ENCODE data around the gene SSR2. TPM values are rescaled to one million over a fixed set of nuclear protein-coding genes. Genes with fewer than 3 reads are reported as not detected.

Gene SSR2
- total RNA-seq, 1 donor from 2014 or later: 236 TPM

- H3K27me3 ChIP-seq (ENCODE audit: insufficient read depth, low read length): no peaks in the 10 kb centered on the region
- H3K4me1 Mint-ChIP-seq (ENCODE audit: low read depth, unreplicated experiment): peaks cover 16% of the 10 kb centered on the region
- no peaks in the 10 kb centered on the region for H3K36me3 ChIP-seq (ENCODE audit: insufficient read depth, low read length)
- H3K9me3 Mint-ChIP-seq (ENCODE audit: unreplicated experiment): peaks cover 2% of the 10 kb centered on the region
- H3K4me3 Mint-ChIP-seq (ENCODE audit: unreplicated experiment): no peak overlapping the region
- peaks cover 2% of the 10 kb centered on the region for H3K4me1 ChIP-seq (ENCODE audit: insufficient read depth, low read length)
- no peak overlapping the region for H3K27ac Mint-ChIP-seq (ENCODE audit: unreplicated experiment)
- TF ChIP-seq EZH2 (IDR thresholded peaks at IDR 0.05; ENCODE audit: insufficient read depth, low read length) (no peak), CTCF (IDR thresholded peaks at IDR 0.05; ENCODE audit: insufficient read depth, low read depth, low read length) (no peak)
- H3K27ac ChIP-seq (ENCODE audit: low read depth, low read length): no peak overlapping the region
- H3K27me3 Mint-ChIP-seq (ENCODE audit: low read depth, unreplicated experiment): peaks cover 2% of the 10 kb centered on the region
- DNase-seq (ENCODE audit: low read depth): no peak
- no peak overlapping the region for H2AFZ ChIP-seq (ENCODE audit: low read depth, low read length)
- H3K79me2 ChIP-seq (ENCODE audit: insufficient read depth, low read length): no peaks in the 10 kb centered on the region
- no peak overlapping the region for H3K9ac ChIP-seq (ENCODE audit: low read length)
- no peaks in the 10 kb centered on the region for H3K9me3 ChIP-seq (ENCODE audit: insufficient read depth, low read depth, low read length)
- FAIRE-seq: no peak
- no peaks in the 10 kb centered on the region for H3K36me3 Mint-ChIP-seq (ENCODE audit: low read depth, unreplicated experiment)
- H3K4me3 ChIP-seq (ENCODE audit: insufficient read depth, low read depth, low read length): no peak overlapping the region
- peaks cover 5% of the 10 kb centered on the region for H4K20me1 ChIP-seq (ENCODE audit: insufficient read depth, low read length)
- no peak overlapping the region for H3K4me2 ChIP-seq (ENCODE audit: low read length)
Measured at GRCh38 chr1:156065212-156065611, 44.5 kb upstream of the SSR2 start.

DNA sequence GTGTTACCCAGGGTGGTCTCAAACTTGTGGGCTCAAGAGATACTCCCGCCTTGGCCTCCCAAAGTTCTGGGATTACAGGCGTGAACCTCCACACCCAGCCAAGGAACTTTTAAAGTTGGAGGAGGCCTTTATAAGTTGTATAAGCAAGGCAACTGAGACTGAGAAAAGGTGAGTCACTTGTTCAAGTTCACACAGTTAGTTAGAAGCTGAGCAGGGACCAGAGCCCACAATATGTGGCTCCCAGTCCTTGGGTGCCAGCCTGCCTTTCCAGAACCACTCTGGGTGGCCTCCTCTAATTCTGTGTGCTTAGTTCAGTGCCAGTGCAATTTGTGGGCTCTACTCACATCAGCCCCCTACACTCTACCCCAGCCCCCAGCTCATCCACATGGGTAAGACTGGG, 43.9 kb upstream of the SSR2 start:
- no peak overlapping the region for H3K9ac ChIP-seq (ENCODE audit: low read length)
- peaks cover 2% of the 10 kb centered on the region for H3K9me3 Mint-ChIP-seq (ENCODE audit: unreplicated experiment)
- H3K79me2 ChIP-seq (ENCODE audit: insufficient read depth, low read length): no peaks in the 10 kb centered on the region
- H3K4me3 ChIP-seq (ENCODE audit: insufficient read depth, low read depth, low read length): no peak overlapping the region
- no peaks in the 10 kb centered on the region for H3K27me3 ChIP-seq (ENCODE audit: insufficient read depth, low read length)
- H3K36me3 Mint-ChIP-seq (ENCODE audit: low read depth, unreplicated experiment): no peaks in the 10 kb centered on the region
- peaks cover 12% of the 10 kb centered on the region for H3K4me1 Mint-ChIP-seq (ENCODE audit: low read depth, unreplicated experiment)
- no peak overlapping the region for H2AFZ ChIP-seq (ENCODE audit: low read depth, low read length)
- H4K20me1 ChIP-seq (ENCODE audit: insufficient read depth, low read length): no peaks in the 10 kb centered on the region
- TF ChIP-seq EZH2 (IDR thresholded peaks at IDR 0.05; ENCODE audit: insufficient read depth, low read length): no peak
- TF ChIP-seq CTCF (IDR thresholded peaks at IDR 0.05; ENCODE audit: insufficient read depth, low read depth, low read length): no peak
- H3K27me3 Mint-ChIP-seq (ENCODE audit: low read depth, unreplicated experiment): peaks cover 2% of the 10 kb centered on the region
- H3K27ac ChIP-seq (ENCODE audit: low read depth, low read length): no peak overlapping the region
- H3K27ac Mint-ChIP-seq (ENCODE audit: unreplicated experiment): no peak overlapping the region
- peaks cover 2% of the 10 kb centered on the region for H3K4me1 ChIP-seq (ENCODE audit: insufficient read depth, low read length)
- H3K36me3 ChIP-seq (ENCODE audit: insufficient read depth, low read length): no peaks in the 10 kb centered on the region
- no peak overlapping the region for H3K4me2 ChIP-seq (ENCODE audit: low read length)
- no peak overlapping the region for H3K4me3 Mint-ChIP-seq (ENCODE audit: unreplicated experiment)
- H3K9me3 ChIP-seq (ENCODE audit: insufficient read depth, low read depth, low read length): no peaks in the 10 kb centered on the region
- no peak for DNase-seq (ENCODE audit: low read depth)
- no peak for FAIRE-seq

DNA sequence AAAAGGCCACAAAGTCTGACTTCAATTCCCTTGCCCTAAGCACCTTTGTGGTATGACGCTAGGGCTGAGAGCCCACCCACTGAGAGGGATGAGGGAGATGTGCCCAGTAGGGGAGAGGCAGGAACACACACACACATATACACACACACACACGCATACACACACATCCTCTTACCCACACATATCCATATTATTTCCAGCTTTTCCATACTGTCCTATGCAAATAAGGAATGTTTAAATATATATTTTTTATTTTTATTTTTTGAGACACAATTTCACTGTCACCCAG, 43.2 kb upstream of the SSR2 start:
- peaks cover 2% of the 10 kb centered on the region for H3K27me3 Mint-ChIP-seq (ENCODE audit: low read depth, unreplicated experiment)
- no peak for FAIRE-seq
- H3K79me2 ChIP-seq (ENCODE audit: insufficient read depth, low read length): no peaks in the 10 kb centered on the region
- no peak overlapping the region for H2AFZ ChIP-seq (ENCODE audit: low read depth, low read length)
- TF ChIP-seq EZH2 (IDR thresholded peaks at IDR 0.05; ENCODE audit: insufficient read depth, low read length) (no peak), CTCF (IDR thresholded peaks at IDR 0.05; ENCODE audit: insufficient read depth, low read depth, low read length) (no peak)
- peaks cover under 1% of the 10 kb centered on the region for H3K36me3 Mint-ChIP-seq (ENCODE audit: low read depth, unreplicated experiment)
- H3K9me3 ChIP-seq (ENCODE audit: insufficient read depth, low read depth, low read length): no peaks in the 10 kb centered on the region
- no peak overlapping the region for H3K9ac ChIP-seq (ENCODE audit: low read length)
- H4K20me1 ChIP-seq (ENCODE audit: insufficient read depth, low read length): no peaks in the 10 kb centered on the region
- no peak overlapping the region for H3K4me3 Mint-ChIP-seq (ENCODE audit: unreplicated experiment)
- H3K4me1 ChIP-seq (ENCODE audit: insufficient read depth, low read length): peaks cover 2% of the 10 kb centered on the region
- H3K4me1 Mint-ChIP-seq (ENCODE audit: low read depth, unreplicated experiment): peaks cover 12% of the 10 kb centered on the region
- H3K4me3 ChIP-seq (ENCODE audit: insufficient read depth, low read depth, low read length): no peak overlapping the region
- no peak overlapping the region for H3K4me2 ChIP-seq (ENCODE audit: low read length)
- H3K27ac ChIP-seq (ENCODE audit: low read depth, low read length): no peak overlapping the region
- H3K27ac Mint-ChIP-seq (ENCODE audit: unreplicated experiment): no peak overlapping the region
- no peak for DNase-seq (ENCODE audit: low read depth)
- no peaks in the 10 kb centered on the region for H3K36me3 ChIP-seq (ENCODE audit: insufficient read depth, low read length)
- peaks cover 2% of the 10 kb centered on the region for H3K9me3 Mint-ChIP-seq (ENCODE audit: unreplicated experiment)
- no peaks in the 10 kb centered on the region for H3K27me3 ChIP-seq (ENCODE audit: insufficient read depth, low read length)
